GM12873 (cell line): Measurements from ENCODE around the gene SLC9A7.

ENCODE experiments used
- TF ChIP-seq, protein P1 (sequence below): IDR thresholded peaks from 2 replicates; pipeline ENCODE4 v1.5.1; 2012; ENCODE audit warnings: low read depth, mild to moderate bottlenecking, moderate library complexity, low read length, control low read depth; ENCODE audit not compliant: insufficient read depth; ENCODE audit errors: missing control alignments

Gene SLC9A7

DNA sequence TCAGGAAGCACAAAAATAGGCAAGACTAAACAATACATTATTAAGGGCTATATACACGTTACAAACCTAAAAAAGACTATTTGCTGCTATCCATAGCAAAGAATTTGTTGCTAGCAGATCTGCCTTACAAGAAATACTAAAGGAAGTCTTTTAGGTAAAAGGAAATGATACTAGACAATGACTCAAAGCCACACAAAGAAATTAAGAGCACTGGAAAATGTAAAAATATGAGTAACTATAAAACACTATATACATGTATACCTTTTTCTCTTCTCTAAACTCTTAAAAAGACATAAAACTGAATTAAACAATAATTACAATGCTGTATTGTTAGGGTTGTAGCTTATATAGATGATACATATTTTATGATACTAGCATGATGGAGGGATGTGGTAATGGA is 25.7 kb downstream of the SLC9A7 start:
- TF ChIP-seq, protein P1, sequence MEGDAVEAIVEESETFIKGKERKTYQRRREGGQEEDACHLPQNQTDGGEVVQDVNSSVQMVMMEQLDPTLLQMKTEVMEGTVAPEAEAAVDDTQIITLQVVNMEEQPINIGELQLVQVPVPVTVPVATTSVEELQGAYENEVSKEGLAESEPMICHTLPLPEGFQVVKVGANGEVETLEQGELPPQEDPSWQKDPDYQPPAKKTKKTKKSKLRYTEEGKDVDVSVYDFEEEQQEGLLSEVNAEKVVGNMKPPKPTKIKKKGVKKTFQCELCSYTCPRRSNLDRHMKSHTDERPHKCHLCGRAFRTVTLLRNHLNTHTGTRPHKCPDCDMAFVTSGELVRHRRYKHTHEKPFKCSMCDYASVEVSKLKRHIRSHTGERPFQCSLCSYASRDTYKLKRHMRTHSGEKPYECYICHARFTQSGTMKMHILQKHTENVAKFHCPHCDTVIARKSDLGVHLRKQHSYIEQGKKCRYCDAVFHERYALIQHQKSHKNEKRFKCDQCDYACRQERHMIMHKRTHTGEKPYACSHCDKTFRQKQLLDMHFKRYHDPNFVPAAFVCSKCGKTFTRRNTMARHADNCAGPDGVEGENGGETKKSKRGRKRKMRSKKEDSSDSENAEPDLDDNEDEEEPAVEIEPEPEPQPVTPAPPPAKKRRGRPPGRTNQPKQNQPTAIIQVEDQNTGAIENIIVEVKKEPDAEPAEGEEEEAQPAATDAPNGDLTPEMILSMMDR, result no peak

DNA sequence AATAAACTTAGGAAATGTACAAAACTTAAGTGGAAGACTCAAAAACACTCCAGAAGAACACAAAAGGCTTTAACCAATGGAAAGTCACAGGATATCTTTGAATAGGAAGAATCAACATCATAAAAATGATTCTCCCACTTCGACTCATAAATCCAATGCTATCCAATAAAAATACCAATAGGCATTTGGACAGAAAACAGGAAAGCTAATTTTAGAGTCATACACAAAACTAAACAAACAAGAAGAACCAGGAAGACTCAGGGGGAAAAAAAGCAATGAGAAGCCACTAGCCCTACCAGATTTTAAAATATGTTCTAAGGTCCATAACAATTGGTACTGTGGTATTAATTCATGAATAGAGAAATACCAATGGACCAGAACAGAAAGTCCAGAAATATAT is 28.2 kb downstream of the SLC9A7 start:
- TF ChIP-seq, protein P1, result no peak

DNA sequence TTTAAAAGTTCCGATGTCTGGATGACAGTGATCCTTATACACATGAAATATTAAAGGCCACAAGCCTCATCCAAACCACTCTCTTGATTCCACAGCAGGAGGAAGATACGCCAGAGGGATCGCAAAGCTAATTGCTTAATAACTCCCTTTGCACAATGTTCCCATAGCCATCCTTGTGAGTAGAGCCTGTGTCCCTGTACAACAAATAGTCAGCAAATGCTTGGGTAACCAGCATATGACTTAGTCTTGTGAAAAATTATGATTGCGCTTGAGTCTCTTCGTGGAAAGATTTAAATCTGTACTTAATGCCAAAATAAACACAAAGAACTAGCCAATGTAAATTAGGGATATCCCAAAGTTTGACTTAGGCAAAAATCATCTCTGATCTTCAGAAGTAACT is 31.5 kb downstream of the SLC9A7 start:
- TF ChIP-seq, protein P1, result no peak

DNA sequence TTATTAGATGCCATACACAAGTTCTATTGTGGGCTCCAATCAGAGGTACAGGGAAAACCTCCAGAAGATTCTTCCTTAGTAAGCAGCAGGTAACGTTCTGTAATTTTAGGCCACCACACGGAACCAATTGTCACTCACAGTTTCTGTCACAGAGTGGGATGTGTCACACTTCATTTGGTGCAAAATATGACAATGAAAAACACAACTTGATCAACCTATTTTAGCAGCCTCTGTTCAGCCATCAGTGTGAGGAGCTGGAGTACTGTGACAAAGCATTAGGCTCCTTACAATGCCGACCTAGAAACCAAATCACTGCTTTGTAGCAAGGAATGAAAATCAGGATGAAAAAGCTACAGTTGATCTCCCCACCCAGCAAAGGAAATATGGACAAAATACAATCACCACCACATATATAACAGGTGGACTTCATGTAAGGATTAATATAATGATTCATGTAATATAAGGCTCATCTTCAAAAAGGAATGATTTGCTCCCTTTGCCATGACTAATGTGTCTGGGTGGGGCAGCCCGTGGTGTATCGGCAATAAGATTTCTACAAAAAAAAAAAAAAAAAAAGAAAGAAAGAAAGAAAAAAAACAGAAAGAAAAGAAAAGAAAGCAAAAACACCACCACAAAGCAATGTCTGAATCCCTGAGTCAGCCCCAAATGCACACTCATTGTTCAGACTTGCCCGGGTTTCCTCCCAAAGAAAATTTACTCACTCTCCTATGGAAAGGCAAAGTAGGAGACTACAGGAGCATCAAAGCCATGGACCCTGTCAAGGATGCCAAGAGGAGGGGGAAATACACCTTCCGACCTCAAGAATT is 36.0 kb downstream of the SLC9A7 start:
- TF ChIP-seq, protein P1, result no peak

DNA sequence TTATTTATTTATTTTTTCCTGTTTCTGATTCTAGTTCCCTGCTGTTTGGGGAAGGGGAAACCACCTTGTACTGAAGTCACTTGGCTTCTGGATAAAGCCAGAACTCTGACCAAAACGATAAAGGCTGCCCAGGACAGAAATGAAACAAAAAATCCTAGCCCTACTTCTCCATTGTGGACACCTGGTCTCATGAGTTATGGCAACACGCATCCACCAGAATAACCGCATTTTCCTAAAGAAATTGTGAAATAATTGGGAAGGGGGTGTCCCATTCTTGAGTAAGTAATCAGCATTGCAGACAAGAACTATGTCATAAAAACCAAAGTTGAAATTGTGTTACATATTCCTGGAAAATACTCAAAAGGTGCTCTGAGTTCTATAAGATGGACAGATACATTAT is 42.1 kb downstream of the SLC9A7 start:
- TF ChIP-seq, protein P1, result no peak

DNA sequence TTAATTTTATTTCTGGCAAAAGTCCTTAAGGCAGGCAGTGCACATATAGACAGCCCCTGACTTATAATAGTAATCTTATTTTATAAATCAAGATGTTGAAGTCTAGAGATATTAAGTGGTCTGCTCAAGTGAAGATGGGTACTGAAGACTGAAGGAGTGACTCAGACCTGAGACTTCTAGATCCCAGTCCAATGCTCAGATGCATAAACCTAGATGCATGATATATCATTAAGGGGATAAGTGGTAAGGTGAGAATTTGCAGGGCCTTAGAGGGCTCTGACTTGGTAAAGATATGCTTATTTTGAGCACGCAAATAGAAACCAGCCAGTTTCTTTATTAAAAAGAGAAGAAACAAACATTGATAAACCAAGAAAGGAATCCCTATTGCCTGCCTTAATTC is 42.9 kb downstream of the SLC9A7 start:
- TF ChIP-seq, protein P1, result no peak

DNA sequence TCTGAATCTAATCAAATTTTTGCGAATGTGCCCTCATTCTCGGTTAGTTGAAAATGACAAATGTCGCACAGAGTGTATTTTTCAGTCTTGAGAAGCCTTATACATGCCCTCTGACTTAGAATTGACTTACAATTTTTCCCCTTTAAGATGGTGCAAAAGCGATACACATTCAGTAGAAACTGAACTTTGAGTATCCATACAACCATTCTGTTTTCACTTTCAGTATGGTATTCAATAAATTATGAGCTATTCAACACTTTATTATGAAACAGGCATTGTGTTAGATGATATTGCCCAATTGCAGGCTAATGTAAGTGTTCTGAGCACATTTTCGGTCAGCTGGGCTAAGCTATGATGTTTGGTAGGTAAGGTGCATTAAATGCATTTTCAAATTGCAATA is 43.4 kb downstream of the SLC9A7 start:
- TF ChIP-seq, protein P1, result no peak
